ENCODE results near the gene TCL1A. TPM values are rescaled to one million over a fixed set of nuclear protein-coding genes. Genes with fewer than 3 reads are reported as not detected.

Gene TCL1A
- total RNA-seq, 4 donors from 2014 or later: not detected

- TF ChIP-seq, protein P1, sequence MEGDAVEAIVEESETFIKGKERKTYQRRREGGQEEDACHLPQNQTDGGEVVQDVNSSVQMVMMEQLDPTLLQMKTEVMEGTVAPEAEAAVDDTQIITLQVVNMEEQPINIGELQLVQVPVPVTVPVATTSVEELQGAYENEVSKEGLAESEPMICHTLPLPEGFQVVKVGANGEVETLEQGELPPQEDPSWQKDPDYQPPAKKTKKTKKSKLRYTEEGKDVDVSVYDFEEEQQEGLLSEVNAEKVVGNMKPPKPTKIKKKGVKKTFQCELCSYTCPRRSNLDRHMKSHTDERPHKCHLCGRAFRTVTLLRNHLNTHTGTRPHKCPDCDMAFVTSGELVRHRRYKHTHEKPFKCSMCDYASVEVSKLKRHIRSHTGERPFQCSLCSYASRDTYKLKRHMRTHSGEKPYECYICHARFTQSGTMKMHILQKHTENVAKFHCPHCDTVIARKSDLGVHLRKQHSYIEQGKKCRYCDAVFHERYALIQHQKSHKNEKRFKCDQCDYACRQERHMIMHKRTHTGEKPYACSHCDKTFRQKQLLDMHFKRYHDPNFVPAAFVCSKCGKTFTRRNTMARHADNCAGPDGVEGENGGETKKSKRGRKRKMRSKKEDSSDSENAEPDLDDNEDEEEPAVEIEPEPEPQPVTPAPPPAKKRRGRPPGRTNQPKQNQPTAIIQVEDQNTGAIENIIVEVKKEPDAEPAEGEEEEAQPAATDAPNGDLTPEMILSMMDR (IDR thresholded peaks at IDR 0.05; ENCODE audit: low read depth): no peak
Measured at GRCh38 chr14:95695913-95696312, 18.0 kb downstream of the TCL1A start.

GRCh38 chr14:95695051-95695450 is 18.9 kb downstream of the TCL1A start:
- TF ChIP-seq, protein P1 (IDR thresholded peaks at IDR 0.05; ENCODE audit: low read depth): no peak

DNA sequence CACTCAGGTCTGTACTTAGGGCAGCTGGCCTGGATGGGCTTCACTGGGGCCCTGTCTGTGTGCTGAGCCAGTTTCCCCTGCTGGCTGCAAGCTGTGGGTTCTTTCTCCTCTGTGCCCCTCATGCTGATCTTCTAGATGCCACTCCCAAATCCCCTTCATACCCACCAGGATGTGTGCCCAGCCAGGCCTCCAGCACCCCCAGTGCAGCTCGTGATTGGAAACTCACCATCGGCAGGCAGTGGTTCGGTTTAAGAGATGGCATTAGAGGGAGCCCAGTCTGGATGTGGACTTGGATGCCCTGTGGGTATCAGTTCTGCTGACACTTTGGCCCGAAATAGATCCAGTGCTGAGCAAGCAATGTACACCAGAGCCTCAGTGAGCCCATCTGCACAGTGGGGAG is 21.8 kb downstream of the TCL1A start:
- TF ChIP-seq, protein P1 (IDR thresholded peaks at IDR 0.05; ENCODE audit: low read depth): no peak

DNA sequence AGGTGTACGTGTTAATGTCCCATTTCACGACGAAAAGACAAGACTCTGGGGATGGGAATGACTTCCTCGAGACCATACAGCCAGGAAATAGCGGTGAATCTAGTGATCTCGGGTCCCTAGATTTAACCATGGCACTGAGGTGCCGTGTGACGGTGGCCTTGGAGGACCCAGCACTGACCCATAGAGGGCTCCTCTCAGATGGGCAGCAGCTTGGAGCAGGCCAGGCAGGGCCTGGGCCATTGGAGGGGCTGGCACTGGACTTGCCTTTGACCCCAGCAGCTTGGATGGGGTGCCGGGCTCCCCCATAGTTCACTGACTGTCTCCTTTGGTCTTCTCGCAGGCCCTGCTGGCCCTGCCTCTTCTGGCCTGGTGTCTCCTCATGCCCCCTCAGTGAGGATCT is 22.3 kb downstream of the TCL1A start:
- TF ChIP-seq, protein P1 (IDR thresholded peaks at IDR 0.05; ENCODE audit: low read depth): no peak

DNA sequence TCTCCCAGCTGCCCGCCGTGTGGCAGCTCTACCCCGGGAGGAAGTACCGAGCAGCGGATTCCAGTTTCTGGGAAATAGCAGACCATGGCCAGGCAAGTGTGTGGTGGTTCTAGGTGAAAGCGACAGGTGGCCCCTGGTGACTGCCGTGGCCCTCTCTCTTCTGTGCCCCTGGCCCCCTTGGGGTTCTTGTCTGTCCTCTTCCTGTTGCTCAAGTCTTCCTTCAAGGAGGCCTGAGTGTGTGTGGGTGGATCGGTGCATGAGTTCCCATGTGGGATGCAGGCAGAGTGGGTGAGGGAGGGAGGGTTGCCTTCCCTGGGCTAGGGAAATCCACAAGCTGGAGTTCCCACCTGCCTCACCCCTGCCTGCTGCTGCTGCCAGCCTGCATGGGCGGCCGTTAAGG is 23.1 kb downstream of the TCL1A start:
- TF ChIP-seq, protein P1 (IDR thresholded peaks at IDR 0.05; ENCODE audit: low read depth): no peak

DNA sequence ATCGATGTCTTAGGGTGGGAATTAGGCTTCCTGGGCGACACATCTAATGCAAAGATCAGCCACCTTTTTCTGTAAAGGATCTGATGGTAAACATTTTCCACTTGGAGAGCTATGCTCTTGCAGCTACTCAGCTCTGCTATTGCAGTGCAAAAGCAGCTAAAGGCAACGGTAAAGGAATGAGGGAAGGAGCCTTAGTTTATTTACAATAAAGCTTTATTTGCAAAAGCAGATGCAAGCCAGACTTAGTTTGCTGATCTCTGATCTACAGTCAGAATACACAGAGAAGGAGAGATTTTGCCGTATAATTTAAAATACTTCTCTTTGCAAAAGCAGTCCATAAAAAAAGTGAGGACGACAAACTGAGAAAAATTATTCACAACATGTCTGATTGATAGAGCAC is 24.5 kb downstream of the TCL1A start:
- TF ChIP-seq, protein P1 (IDR thresholded peaks at IDR 0.05; ENCODE audit: low read depth): no peak

DNA sequence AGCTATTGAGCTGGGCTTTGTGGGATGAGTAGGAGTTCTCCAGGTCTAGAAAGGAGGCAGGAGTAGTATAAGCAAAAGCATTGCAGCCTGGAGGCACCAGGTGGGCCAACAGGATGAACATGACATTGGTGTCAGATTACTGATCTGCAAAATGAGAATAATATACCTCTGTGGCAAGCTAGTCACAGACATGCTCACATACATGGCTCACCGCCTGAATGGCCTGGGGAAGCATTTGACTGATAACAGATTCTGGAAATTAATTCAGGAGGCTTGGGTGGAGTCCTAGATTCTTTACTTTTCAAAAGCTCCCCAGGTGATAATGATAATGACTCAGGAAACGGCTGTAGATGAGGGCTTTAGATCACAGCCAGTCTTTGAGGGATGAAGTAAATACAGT is 27.0 kb downstream of the TCL1A start:
- TF ChIP-seq, protein P1 (IDR thresholded peaks at IDR 0.05; ENCODE audit: low read depth): no peak
